GM10248 (cell line): ENCODE measurements around the gene SAXO2.
"Not testable (repeated sequence)": the region's sequence is repeated elsewhere in the genome, so short reads cannot be mapped to it uniquely, and the experiment has no call there.

Experiments
- CTCF ChIA-PET: fragments of 300-600 bp; sonication (Branson Sonifier 250); formaldehyde crosslinking; extraction: SDS; loops from one replicate; lab custom pipeline; 2021; ENCODE audit warnings: antibody characterized with exemption; lab: Yijun Ruan, JAX
- POLR2A ChIA-PET: fragments of 350-650 bp; sonication (Branson Sonifier 250); formaldehyde crosslinking; extraction: SDS; loops from one replicate; lab custom pipeline; 2020; ENCODE audit warnings: antibody characterized with exemption; lab: Yijun Ruan, JAX
- DNase-seq: peaks from one replicate; pipeline ENCODE4 v3.0.0; 2012; ENCODE audit errors: extremely low spot score
- CTCF ChIP-seq: IDR thresholded peaks from 2 replicates; pipeline ENCODE4 v1.5.1; 2012; ENCODE audit warnings: mild to moderate bottlenecking, low read depth; ENCODE audit errors: extremely low read depth, missing control alignments, control extremely low read depth

The SAXO2 gene

GRCh38 chr15:82275410-82275809 is 12.8 kb downstream of the SAXO2 start:
- CTCF ChIA-PET = no interaction called here
- POLR2A ChIA-PET = no interaction called here
- TF ChIP-seq CTCF = no peak
- DNase-seq = no peak

DNA sequence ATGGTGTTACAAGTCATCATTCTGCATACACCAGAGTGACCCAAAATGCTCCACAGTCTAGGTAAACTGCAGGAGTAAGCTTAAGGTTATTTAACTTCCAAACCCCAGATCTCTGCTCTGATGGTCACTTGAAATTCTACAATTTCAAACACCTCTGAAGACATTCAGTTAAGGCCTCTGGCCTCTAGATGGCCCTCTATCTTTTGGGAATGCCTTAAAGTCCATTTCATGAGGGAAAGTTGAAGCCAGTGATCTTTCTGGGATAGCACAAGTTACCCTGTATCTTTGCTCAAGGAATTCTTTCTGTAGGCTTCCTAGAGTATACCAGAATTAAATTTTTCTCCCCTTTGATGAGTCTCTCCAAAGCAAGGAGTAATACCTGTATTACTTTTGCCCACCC is 18.7 kb downstream of the SAXO2 start:
- DNase-seq, POLR2A ChIA-PET: not testable (repeated sequence)
- CTCF ChIA-PET = interaction anchor here (0.9 to 2.1 kb wide), 6 partner anchors 11 to 26 kb away, joined by 3 to 10 read pairs (median 6); partner anchors contain the start of genes EFL1 and SAXO2

DNA sequence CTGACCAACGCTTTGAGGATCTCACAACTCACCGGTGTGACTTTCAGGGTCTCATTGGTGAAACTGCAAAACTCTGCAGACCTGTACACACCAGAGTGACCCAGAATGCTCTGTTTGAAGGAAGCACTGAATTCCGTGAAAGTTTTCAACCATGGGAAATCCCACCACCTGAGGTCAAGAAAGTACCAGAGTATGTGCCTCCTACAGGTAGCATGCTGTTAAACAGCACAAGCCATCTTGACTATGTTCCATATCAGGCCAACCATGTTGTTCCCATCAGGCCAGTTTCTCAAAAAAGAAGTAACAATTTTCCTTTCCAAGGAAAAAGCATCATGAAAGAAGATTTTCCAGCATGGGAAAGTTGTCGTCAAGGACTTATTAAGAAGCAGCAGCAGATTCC is 19.8 kb downstream of the SAXO2 start:
- DNase-seq, POLR2A ChIA-PET: not testable (repeated sequence)
- CTCF ChIA-PET = interaction anchor here (2.1 kb wide), 1 partner anchor 17 kb away, joined by 5 read pairs; no protein-coding TSS in a partner anchor

DNA sequence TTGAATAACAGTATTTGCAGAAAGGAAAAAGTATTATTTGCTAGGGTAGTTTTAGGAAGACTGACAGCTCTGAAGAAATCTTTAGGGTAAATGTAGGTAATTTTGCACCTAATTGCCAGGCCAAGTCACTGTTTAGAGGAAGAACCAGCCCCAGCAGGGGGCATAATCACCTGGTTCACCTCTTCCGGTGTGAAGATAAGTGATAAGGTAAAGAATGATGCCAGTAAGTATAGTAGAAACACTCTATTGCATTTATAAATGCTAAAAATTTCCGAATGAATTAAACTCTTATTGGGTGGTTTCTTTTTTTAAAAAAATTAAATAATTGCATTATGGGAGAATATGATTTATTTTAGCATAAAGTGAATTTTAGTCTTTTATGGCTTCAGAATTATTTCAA is 21.8 kb downstream of the SAXO2 start:
- POLR2A ChIA-PET, DNase-seq: not testable (repeated sequence)
- CTCF ChIA-PET = interaction anchor here (1.0 kb wide), 1 partner anchor 23 kb away, joined by 3 read pairs; no protein-coding TSS in a partner anchor

GRCh38 chr15:82286475-82286874 is 23.9 kb downstream of the SAXO2 start:
- CTCF ChIA-PET, POLR2A ChIA-PET, DNase-seq: not testable (repeated sequence)

DNA sequence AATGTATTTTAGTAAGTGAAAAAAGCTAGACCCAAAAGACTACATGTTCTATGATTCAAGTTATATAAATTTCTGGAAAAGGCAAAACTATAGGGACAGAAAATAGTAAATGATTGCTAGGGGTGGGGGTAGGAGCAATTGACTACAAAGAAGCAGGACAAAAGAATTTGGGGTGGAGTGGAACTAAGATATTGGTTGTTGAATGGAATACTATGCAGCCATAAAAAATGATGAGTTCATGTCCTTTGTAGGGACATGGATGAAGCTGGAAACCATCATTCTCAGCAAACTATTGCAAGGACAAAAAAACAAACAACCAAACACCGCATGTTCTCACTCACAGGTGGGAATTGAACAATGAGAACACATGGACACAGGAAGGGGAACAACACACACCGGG is 25.6 kb downstream of the SAXO2 start:
- CTCF ChIA-PET, DNase-seq, POLR2A ChIA-PET: not testable (repeated sequence)

- POLR2A ChIA-PET = no interaction called here
These were observed 29.7 kb downstream of the SAXO2 start for GRCh38 chr15:82292271-82292670.

GRCh38 chr15:82294061-82294690 is 31.6 kb downstream of the SAXO2 start:
- no peak for TF ChIP-seq CTCF
- DNase-seq = no peak
- POLR2A ChIA-PET = no interaction called here
- CTCF ChIA-PET = no interaction called here

More at GRCh38 chr15:82292271-82292670, 29.7 kb downstream of the SAXO2 start:
- no peak for DNase-seq
- CTCF ChIA-PET = no interaction called here
- no peak for TF ChIP-seq CTCF

DNA sequence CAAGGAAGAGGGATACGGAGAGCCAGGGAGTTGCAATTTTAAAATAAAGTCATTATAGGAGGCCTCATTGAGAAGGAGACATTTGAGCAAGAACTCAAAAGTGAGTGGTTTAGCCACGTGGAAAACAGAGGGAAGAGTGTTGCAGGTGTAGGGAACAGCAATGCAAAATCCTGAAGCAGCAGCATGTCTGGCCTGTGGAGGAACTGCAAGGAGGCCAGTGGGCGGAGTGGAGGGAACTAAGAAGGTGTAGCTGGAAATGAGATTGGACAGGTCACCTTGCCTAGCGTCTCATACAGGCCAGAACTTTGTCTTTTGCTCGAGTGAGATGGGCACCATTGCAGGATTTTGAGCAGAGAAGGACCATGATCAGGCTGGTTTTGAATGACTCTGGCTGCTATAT is 34.9 kb downstream of the SAXO2 start:
- POLR2A ChIA-PET = no interaction called here
- DNase-seq = no peak
- CTCF ChIA-PET = interaction anchor here (1.4 kb wide), 1 partner anchor 10 kb away, joined by 3 read pairs; no protein-coding TSS in a partner anchor
- TF ChIP-seq CTCF = no peak
